Mesothelial cell of epicardium (in vitro differentiated cells): Measurements from ENCODE around the gene RUFY2. TPM values are rescaled to one million over a fixed set of nuclear protein-coding genes. Genes with fewer than 3 reads are reported as not detected.

Experiments
- DNase-seq, 2 experiments: peaks; one replicate each; pipeline ENCODE4 v3.0.0; 2021; ENCODE audit warnings: low spot score in 2 of 2; ENCODE audit not compliant: unreplicated experiment in 2 of 2
- H3K27ac Mint-ChIP-seq: 2 replicates; pipeline ENCODE4 v1.8.0; 2021; ENCODE audit warnings: mixed read lengths
- H3K27me3 Mint-ChIP-seq: 2 replicates; pipeline ENCODE4 v1.8.0; 2021; ENCODE audit warnings: low read depth, mixed read lengths
- H3K36me3 Mint-ChIP-seq: 2 replicates; pipeline ENCODE4 v1.8.0; 2021; ENCODE audit warnings: mixed read lengths
- H3K4me1 Mint-ChIP-seq: 2 replicates; pipeline ENCODE4 v1.8.0; 2021; ENCODE audit warnings: mixed read lengths
- H3K4me3 Mint-ChIP-seq: 2 replicates; pipeline ENCODE4 v1.8.0; 2021; ENCODE audit warnings: mild to moderate bottlenecking, moderate library complexity, mixed read lengths
- H3K9me3 Mint-ChIP-seq: 2 replicates; pipeline ENCODE4 v1.8.0; 2021; ENCODE audit warnings: mixed read lengths
- total RNA-seq: library from RNA; stranded (reverse); gene quantifications from 3 replicates; pipeline ENCODE4 v1.2.1, GENCODE V29; 2021
- TF ChIP-seq, protein P1 (sequence below): fragments of 200-600 bp; sonication (generic); IDR thresholded peaks from one replicate; pipeline ENCODE4 v1.5.0; 2021; ENCODE audit warnings: antibody characterized with exemption; ENCODE audit not compliant: unreplicated experiment

The RUFY2 gene
- total RNA-seq, 1 donor from 2014 or later: 39.6 TPM

DNA sequence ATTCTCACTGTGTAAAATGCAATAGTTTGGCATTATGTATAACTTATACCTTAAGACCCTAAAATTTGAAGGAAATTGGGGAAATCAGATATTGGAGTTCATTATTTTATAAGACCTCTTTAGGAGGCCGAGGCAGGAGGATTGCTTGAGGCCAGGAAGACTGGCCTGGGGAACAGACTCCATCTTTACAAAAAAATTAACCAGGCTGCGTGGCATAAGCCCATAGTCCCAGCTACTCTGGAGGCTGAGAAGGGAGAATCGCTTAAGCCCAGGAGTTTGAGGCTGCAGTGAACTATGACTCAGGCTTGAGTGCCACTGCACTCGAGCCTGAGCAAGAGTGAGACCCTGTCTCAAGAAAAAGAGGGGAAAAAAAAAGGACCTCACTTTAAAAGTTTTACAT is 60.3 kb downstream of the RUFY2 start:
- Mint-ChIP-seq H3K27ac (peak overlapping the region; percentile 75), H3K4me3 (no peak overlapping the region), H3K4me1 (no peaks in the 10 kb centered on the region), H3K9me3 (no peaks in the 10 kb centered on the region), H3K36me3 (peaks cover 41% of the 10 kb centered on the region), H3K27me3 (no peaks in the 10 kb centered on the region)
- DNase-seq: no peak
- TF ChIP-seq, protein P1, sequence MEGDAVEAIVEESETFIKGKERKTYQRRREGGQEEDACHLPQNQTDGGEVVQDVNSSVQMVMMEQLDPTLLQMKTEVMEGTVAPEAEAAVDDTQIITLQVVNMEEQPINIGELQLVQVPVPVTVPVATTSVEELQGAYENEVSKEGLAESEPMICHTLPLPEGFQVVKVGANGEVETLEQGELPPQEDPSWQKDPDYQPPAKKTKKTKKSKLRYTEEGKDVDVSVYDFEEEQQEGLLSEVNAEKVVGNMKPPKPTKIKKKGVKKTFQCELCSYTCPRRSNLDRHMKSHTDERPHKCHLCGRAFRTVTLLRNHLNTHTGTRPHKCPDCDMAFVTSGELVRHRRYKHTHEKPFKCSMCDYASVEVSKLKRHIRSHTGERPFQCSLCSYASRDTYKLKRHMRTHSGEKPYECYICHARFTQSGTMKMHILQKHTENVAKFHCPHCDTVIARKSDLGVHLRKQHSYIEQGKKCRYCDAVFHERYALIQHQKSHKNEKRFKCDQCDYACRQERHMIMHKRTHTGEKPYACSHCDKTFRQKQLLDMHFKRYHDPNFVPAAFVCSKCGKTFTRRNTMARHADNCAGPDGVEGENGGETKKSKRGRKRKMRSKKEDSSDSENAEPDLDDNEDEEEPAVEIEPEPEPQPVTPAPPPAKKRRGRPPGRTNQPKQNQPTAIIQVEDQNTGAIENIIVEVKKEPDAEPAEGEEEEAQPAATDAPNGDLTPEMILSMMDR: no peak

DNA sequence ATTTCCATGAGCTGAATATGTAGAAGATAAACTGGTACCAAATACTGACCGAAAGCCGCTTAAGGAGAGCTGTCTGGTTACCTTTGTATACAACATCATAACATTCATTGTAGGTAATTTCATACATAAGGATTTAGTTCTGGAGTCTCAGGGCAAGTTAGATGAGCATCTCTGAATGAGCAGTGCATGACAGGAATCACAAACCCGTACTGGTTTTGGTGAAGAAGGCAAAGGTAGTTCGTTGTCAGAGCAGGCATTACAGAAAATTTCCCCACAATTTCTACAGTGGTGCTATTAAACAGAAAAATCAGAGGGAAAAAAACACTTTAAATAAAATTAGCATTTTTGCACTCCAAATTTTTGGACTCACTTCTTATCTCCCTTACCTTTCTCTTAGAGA is 61.5 kb downstream of the RUFY2 start:
- DNase-seq: no peak
- Mint-ChIP-seq H3K27ac (peak overlapping the region; percentile 8), H3K36me3 (peaks cover 49% of the 10 kb centered on the region), H3K4me1 (no peaks in the 10 kb centered on the region), H3K27me3 (no peaks in the 10 kb centered on the region), H3K9me3 (no peaks in the 10 kb centered on the region), H3K4me3 (no peak overlapping the region)
- TF ChIP-seq, protein P1: no peak

DNA sequence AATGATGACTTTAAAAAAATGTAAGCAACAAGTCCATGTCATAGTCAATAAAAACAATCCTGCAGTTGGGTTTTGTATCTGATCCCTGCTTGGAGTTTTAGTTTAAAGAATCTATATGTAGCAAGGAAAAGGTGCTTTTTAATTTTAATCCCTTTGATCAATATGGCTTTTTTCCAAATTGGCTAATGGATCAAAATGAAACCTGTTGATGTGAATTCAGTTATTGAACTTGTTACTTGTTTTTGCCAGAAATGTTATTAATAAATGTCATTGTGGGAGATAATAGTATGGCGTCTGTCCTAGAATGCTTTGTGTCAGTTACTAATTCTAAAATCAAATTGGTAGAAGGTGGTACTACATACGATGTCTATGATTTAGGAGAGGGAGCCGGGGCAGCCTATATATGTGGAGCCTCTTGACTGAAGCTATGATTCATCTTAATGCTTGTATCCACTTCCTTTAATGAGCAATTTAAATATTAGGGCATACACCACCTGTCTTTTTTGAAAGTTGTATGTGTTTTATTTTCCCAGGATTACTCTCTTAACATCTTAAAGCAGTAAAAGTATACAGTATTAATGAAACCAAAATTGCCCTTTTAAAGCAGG is 64.1 kb downstream of the RUFY2 start:
- no peak overlapping the region for H3K4me3 Mint-ChIP-seq
- no peak for DNase-seq
- no peaks in the 10 kb centered on the region for H3K4me1 Mint-ChIP-seq
- H3K36me3 Mint-ChIP-seq: peaks cover 53% of the 10 kb centered on the region
- H3K27me3 Mint-ChIP-seq: no peaks in the 10 kb centered on the region
- no peaks in the 10 kb centered on the region for H3K9me3 Mint-ChIP-seq
- TF ChIP-seq, protein P1: no peak
- no peak overlapping the region for H3K27ac Mint-ChIP-seq

DNA sequence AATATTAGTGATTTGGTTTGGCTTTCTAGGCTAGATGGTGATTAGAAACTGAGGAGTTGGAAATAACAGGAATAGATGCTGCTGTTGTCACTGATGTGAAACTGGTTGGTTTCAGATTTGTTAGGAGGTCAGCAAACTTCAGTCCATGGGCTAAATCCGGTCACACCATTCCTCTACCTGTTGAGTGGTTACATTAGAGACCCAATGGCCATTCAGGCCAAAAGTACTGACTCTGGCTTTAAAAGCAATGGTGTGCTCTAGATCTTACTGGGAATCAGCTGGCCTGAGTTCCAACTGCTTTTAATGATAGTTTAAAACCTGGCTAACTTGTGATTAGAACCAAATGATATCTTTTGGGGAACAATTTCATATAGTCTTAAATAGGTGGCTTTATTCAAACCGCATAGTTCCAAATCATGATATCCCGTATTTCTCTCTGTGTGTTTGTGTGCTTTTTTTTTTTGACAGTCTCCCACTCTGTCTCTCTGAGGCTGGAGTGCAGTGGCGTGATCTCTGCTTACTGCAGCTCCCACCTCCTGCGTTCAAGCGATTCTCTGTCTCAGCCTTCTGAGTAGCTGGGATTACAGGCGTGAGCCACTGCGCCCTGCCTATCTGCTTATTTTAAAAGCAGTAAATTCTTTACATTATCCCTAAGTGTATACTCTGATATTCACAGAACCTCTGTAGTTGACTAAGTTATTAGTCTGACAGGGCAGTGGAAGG is 66.6 kb downstream of the RUFY2 start:
- peaks cover 21% of the 10 kb centered on the region for H3K4me1 Mint-ChIP-seq
- no peak overlapping the region for H3K27ac Mint-ChIP-seq
- no peaks in the 10 kb centered on the region for H3K27me3 Mint-ChIP-seq
- no peak for DNase-seq
- H3K36me3 Mint-ChIP-seq: peaks cover 44% of the 10 kb centered on the region
- no peak overlapping the region for H3K4me3 Mint-ChIP-seq
- TF ChIP-seq, protein P1: no peak
- no peaks in the 10 kb centered on the region for H3K9me3 Mint-ChIP-seq

DNA sequence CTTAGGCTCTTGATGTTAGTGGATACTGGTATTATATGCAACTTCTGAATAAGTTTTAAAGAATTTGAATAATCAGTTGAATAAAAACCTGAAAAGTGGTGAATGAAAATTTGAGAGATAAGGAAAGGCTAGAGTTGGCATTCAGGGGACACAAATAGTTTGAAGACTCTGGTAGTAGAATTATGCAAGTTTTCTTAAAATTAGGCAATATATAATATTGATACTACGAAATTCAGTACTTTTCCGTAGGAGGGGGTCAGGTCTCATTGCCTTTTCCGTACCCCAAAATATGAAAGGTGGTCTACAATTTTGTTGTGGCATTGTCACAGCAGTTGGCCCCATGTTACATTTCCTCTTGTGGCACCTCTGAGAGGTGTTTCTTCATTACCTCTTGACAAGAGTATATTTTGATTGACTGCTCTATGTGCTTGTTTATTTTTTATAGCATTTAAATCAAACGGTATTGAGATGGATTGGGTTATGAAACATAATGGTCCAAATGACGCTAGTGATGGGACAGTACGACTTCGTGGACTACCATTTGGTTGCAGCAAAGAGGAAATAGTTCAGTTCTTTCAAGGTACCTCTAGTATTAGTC is 70.2 kb downstream of the RUFY2 start:
- TF ChIP-seq, protein P1: no peak
- Mint-ChIP-seq H3K27ac (peak overlapping the region; percentile 17), H3K4me3 (peak overlapping the region; percentile 44), H3K4me1 (peaks cover 42% of the 10 kb centered on the region), H3K9me3 (no peaks in the 10 kb centered on the region), H3K27me3 (no peaks in the 10 kb centered on the region), H3K36me3 (peaks cover 32% of the 10 kb centered on the region)
- DNase-seq: no peak
